Endothelial cell of umbilical vein (primary cell): Measurements from ENCODE around the gene SLC25A29. TPM values are rescaled to one million over a fixed set of nuclear protein-coding genes. Genes with fewer than 3 reads are reported as not detected.
A peak's percentile ranks its signal among the peaks of the same experiment; 100 is the strongest.

Experiments used
- BruUV-seq: library from RNA; stranded (reverse); fragments of 400-500 nt; replicated peaks from 2 replicates; lab custom pipeline; 2021; lab: Mats Ljungman, UMichigan
- CTCF ChIA-PET: fragments of 300-600, 350-600 bp; sonication (Branson Sonifier 250); formaldehyde crosslinking; loops from one replicate; lab custom pipeline; 2021; ENCODE audit warnings: antibody characterized with exemption, inconsistent platforms; lab: Charles Lee
- POLR2A ChIA-PET: fragments of 300-600, 350-600 bp; sonication (Branson Sonifier 250); formaldehyde crosslinking; loops from one replicate; lab custom pipeline; 2021; ENCODE audit warnings: antibody characterized with exemption, inconsistent platforms; lab: Charles Lee
- DNase-seq: peaks from one replicate; pipeline ENCODE4 v3.0.0-alpha.2; 2011; ENCODE audit warnings: low read depth, low spot score
- FAIRE-seq: peaks from 2 replicates; lab custom pipeline; 2011; peaks lifted over from hg19 to GRCh38; lab: Jason Lieb, UNC
- H2AFZ ChIP-seq: 2 replicates; pipeline ENCODE4 v1.6.0; 2012; ENCODE audit warnings: low read depth, low read length, control low read depth, inconsistent platforms
- H3K27ac ChIP-seq: 2 replicates; pipeline ENCODE4 v1.5.1; 2011; ENCODE audit warnings: low read depth, mild to moderate bottlenecking, control low read depth, low read length, moderate library complexity; ENCODE audit not compliant: insufficient read depth
- H3K27me3 ChIP-seq, 2 experiments: 2 replicates each; pipeline versions ENCODE4 v1.6.0 to v1.6.1; 2011; ENCODE audit warnings: low read length in 2 of 2, mixed read lengths in 1 of 2; ENCODE audit not compliant: control insufficient read depth in 2 of 2, insufficient read depth in 2 of 2
- H3K36me3 ChIP-seq, 2 experiments: 2 replicates in 1 of 2; 3 replicates in 1 of 2; pipeline ENCODE4 v1.5.1; 2011; ENCODE audit warnings: low read length in 2 of 2, mild to moderate bottlenecking in 1 of 2, moderate library complexity in 1 of 2; ENCODE audit not compliant: control insufficient read depth in 2 of 2, insufficient read depth in 2 of 2; ENCODE audit errors: extremely low read depth in 1 of 2
- H3K4me1 ChIP-seq: 3 replicates; pipeline ENCODE4 v1.5.1; 2011; ENCODE audit warnings: mild to moderate bottlenecking, low read length; ENCODE audit not compliant: control insufficient read depth, insufficient read depth; ENCODE audit errors: extremely low read depth
- H3K4me2 ChIP-seq: 2 replicates; pipeline ENCODE4 v1.6.1; 2011; ENCODE audit warnings: low read length, control low read depth, mixed read lengths; ENCODE audit not compliant: insufficient read depth
- H3K4me3 ChIP-seq, 3 experiments: fragments of 200-600 bp in 1 of 3; sonication (generic), shearing (Covaris generic) in 1 of 3; replicated peaks in 1 of 3; 2 replicates each; pipeline ENCODE4 v1.5.1; 2011 to 2016; ENCODE audit warnings: control low read depth in 3 of 3, low read length in 3 of 3, mild to moderate bottlenecking in 2 of 3, inconsistent platforms in 1 of 3, low read depth in 1 of 3, moderate library complexity in 1 of 3; ENCODE audit not compliant: insufficient read depth in 1 of 3
- H3K79me2 ChIP-seq: 2 replicates; pipeline ENCODE4 v1.6.0; 2012; ENCODE audit warnings: low read length, inconsistent platforms; ENCODE audit not compliant: control insufficient read depth, insufficient read depth
- H3K9ac ChIP-seq: replicated peaks from 2 replicates; pipeline ENCODE3; 2011; ENCODE audit warnings: low read length, control low read depth; ENCODE audit not compliant: insufficient read depth; ENCODE audit errors: extremely low read depth
- H3K9me1 ChIP-seq: replicated peaks from 3 replicates; pipeline ENCODE4 v1.6.0; 2011; ENCODE audit warnings: mild to moderate bottlenecking, low read length; ENCODE audit not compliant: control insufficient read depth, insufficient read depth; ENCODE audit errors: extremely low read depth
- H3K9me3 ChIP-seq: replicated peaks from 2 replicates; pipeline ENCODE4 v1.5.1; 2012; ENCODE audit warnings: low read length, inconsistent platforms; ENCODE audit not compliant: control insufficient read depth, insufficient read depth
- H4K20me1 ChIP-seq: replicated peaks from 2 replicates; pipeline ENCODE3; 2011; ENCODE audit warnings: mild to moderate bottlenecking, low read length; ENCODE audit not compliant: control insufficient read depth, insufficient read depth; ENCODE audit errors: extremely low read depth
- CTCF ChIP-seq, 2 donors: IDR thresholded peaks; 1 replicate in 1 of 2; 2 replicates in 1 of 2; pipeline ENCODE4 v1.5.1; 2011; ENCODE audit warnings: low read length in 2 of 2, mild to moderate bottlenecking in 2 of 2, moderate library complexity in 2 of 2, control low read depth in 1 of 2, inconsistent platforms in 1 of 2, low read depth in 1 of 2; ENCODE audit not compliant: insufficient read depth in 1 of 2; ENCODE audit errors: extremely low read depth in 1 of 2
- GATA2 ChIP-seq: IDR thresholded peaks from 2 replicates; pipeline ENCODE4 v1.7.0; 2011; ENCODE audit warnings: low read depth, mild to moderate bottlenecking, moderate library complexity, mixed read lengths, low read length; ENCODE audit not compliant: insufficient read length, insufficient read depth
- JUN ChIP-seq: IDR thresholded peaks from 2 replicates; pipeline ENCODE4 v1.6.1; 2011; ENCODE audit warnings: borderline replicate concordance, low read depth; ENCODE audit not compliant: insufficient read length, insufficient read depth
- MAX ChIP-seq: IDR thresholded peaks from 2 replicates; pipeline ENCODE4 v1.6.1; 2011; ENCODE audit not compliant: insufficient read depth, insufficient read length
- MYC ChIP-seq: IDR thresholded peaks from one replicate; pipeline ENCODE4 v1.6.1; 2011; ENCODE audit warnings: mild to moderate bottlenecking, low read depth, low read length
- POLR2A ChIP-seq: IDR thresholded peaks from 2 replicates; pipeline ENCODE4 v1.6.1; 2012; ENCODE audit warnings: low read depth, mild to moderate bottlenecking, control low read depth, low read length
- POLR2AphosphoS5 ChIP-seq: IDR thresholded peaks from 2 replicates; pipeline ENCODE4 v1.6.1; 2012; ENCODE audit warnings: low read depth, mild to moderate bottlenecking, control low read depth, low read length, moderate library complexity; ENCODE audit not compliant: insufficient read depth
- dilution Hi-C: fragments of 300-500 bp; cut with MboI; formaldehyde crosslinking; loops from one replicate; pipeline ENCODE4 v1.15.0; 2019; ENCODE audit warnings: low sequenced_read_pairs; ENCODE audit not compliant: extremely low pct_ligation_motif_present
- intact Hi-C: fragments of 100-400 bp; cut with micrococcal nuclease; formaldehyde crosslinking; loops from one replicate; pipeline ENCODE4 v1.10.0; 2022
- polyA plus RNA-seq, 4 experiments: library from polyadenylated mRNA; depleted of rRNA in 3 of 4; stranded (reverse) in 3 of 4; unstranded in 1 of 4; fragments of >200 nt; gene quantifications; 2 replicates each; pipeline versions ENCODE4 v1.2.1 to v1.2.3, GENCODE V29; 2011 to 2012; ENCODE audit warnings: missing spikeins in 1 of 4
- total RNA-seq: library from RNA; stranded (reverse); gene quantifications from 2 replicates; pipeline ENCODE4 v1.2.3, GENCODE V29; 2021

SLC25A29 gene
- total and polyA plus RNA-seq, 2 donors (not counting 3 experiments of a cell fraction or from before 2014, with no cell fraction given): 132 to 154 TPM

GRCh38 chr14:100305324-100306100 lies 732 bp downstream of the SLC25A29 start:
- TF ChIP-seq JUN: no peak
- TF ChIP-seq POLR2AphosphoS5: peak; percentile 23
- Histone ChIP-seq H3K4me3 (peak overlapping the region; percentile 57 to 89 (median 61)), H3K36me3 (no peaks in the 10 kb centered on the region), H3K79me2 (peaks cover 10% of the 10 kb centered on the region), H3K9me3 (no peaks in the 10 kb centered on the region), H3K27ac (peak overlapping the region; percentile 30), H3K9ac (peak overlapping the region; percentile 74), H3K27me3 (no peaks in the 10 kb centered on the region), H2AFZ (peak overlapping the region; percentile 57), H3K9me1 (no peaks in the 10 kb centered on the region), H3K4me2 (peak overlapping the region; percentile 60), H4K20me1 (no peaks in the 10 kb centered on the region), H3K4me1 (peaks cover 21% of the 10 kb centered on the region)
- POLR2A ChIA-PET: interaction anchor here (0.7 kb wide), 1 partner anchor 70 kb away, joined by 3 read pairs; a partner anchor contains a TSS
- dilution Hi-C loops (no loop called here), intact Hi-C loops (loop anchor here (1.0 to 10.0 kb wide), 5 partner anchors 13 to 349 kb away; partner anchors contain the start of gene WDR25)
- CTCF ChIA-PET: interaction anchor here (0.6 to 1.4 kb wide), 4 partner anchors 9 to 72 kb away, joined by 4 to 10 read pairs (median 5); no protein-coding TSS in a partner anchor
- BruUV-seq: no TSS peak
- DNase-seq (peak; percentile 34), FAIRE-seq (no peak)

GRCh38 chr14:100304825-100305323 lies 1.4 kb downstream of the SLC25A29 start:
- Histone ChIP-seq H3K4me3 (peak overlapping the region; percentile 54 to 89 (median 61)), H3K79me2 (peaks cover 10% of the 10 kb centered on the region), H3K9me1 (no peaks in the 10 kb centered on the region), H2AFZ (no peak overlapping the region), H3K4me1 (peaks cover 21% of the 10 kb centered on the region), H3K9ac (peak overlapping the region; percentile 29), H3K9me3 (no peaks in the 10 kb centered on the region), H3K27me3 (no peaks in the 10 kb centered on the region), H3K4me2 (peak overlapping the region; percentile 60), H3K36me3 (no peaks in the 10 kb centered on the region), H4K20me1 (no peaks in the 10 kb centered on the region), H3K27ac (no peak overlapping the region)
- BruUV-seq: TSS peak; percentile 22
- POLR2A ChIA-PET: no interaction called here
- dilution Hi-C loops: no loop called here
- peak; percentile 51 for DNase-seq
- TF ChIP-seq POLR2AphosphoS5 (no peak), JUN (no peak), CTCF (IDR thresholded peaks at IDR 0.05; ENCODE audit: extremely low read depth in 1 of 2, insufficient read depth in 1 of 2, low read depth in 1 of 2, low read length in 2 of 2) (no peak), POLR2A (no peak), GATA2 (no peak), MYC (no peak), MAX (no peak)
- peak; percentile 77 for FAIRE-seq
- intact Hi-C loops: loop anchor here (1.0 to 10.0 kb wide), 3 partner anchors 14 to 350 kb away; no protein-coding TSS in a partner anchor
- CTCF ChIA-PET: interaction anchor here (0.6 to 1.4 kb wide), 3 partner anchors 8 to 73 kb away, joined by 4 to 10 read pairs (median 4); no protein-coding TSS in a partner anchor
